Endothelial cell of umbilical vein (primary cell): ENCODE results near the gene F2. TPM values are rescaled to one million over a fixed set of nuclear protein-coding genes. Genes with fewer than 3 reads are reported as not detected.

Experiments used
- BruUV-seq: library from RNA; stranded (reverse); fragments of 400-500 nt; replicated peaks from 2 replicates; lab custom pipeline; 2021; lab: Mats Ljungman, UMichigan
- CTCF ChIA-PET: fragments of 300-600, 350-600 bp; sonication (Branson Sonifier 250); formaldehyde crosslinking; loops from one replicate; lab custom pipeline; 2021; ENCODE audit warnings: antibody characterized with exemption, inconsistent platforms; lab: Charles Lee
- POLR2A ChIA-PET: fragments of 300-600, 350-600 bp; sonication (Branson Sonifier 250); formaldehyde crosslinking; loops from one replicate; lab custom pipeline; 2021; ENCODE audit warnings: antibody characterized with exemption, inconsistent platforms; lab: Charles Lee
- DNase-seq: peaks from one replicate; pipeline ENCODE4 v3.0.0-alpha.2; 2011; ENCODE audit warnings: low read depth, low spot score
- FAIRE-seq: peaks from 2 replicates; lab custom pipeline; 2011; peaks lifted over from hg19 to GRCh38; lab: Jason Lieb, UNC
- H2AFZ ChIP-seq: 2 replicates; pipeline ENCODE4 v1.6.0; 2012; ENCODE audit warnings: low read depth, low read length, control low read depth, inconsistent platforms
- H3K27ac ChIP-seq: 2 replicates; pipeline ENCODE4 v1.5.1; 2011; ENCODE audit warnings: low read depth, mild to moderate bottlenecking, control low read depth, low read length, moderate library complexity; ENCODE audit not compliant: insufficient read depth
- H3K27me3 ChIP-seq, 2 experiments: 2 replicates each; pipeline versions ENCODE4 v1.6.0 to v1.6.1; 2011; ENCODE audit warnings: low read length in 2 of 2, mixed read lengths in 1 of 2; ENCODE audit not compliant: control insufficient read depth in 2 of 2, insufficient read depth in 2 of 2
- H3K36me3 ChIP-seq, 2 experiments: 2 replicates in 1 of 2; 3 replicates in 1 of 2; pipeline ENCODE4 v1.5.1; 2011; ENCODE audit warnings: low read length in 2 of 2, mild to moderate bottlenecking in 1 of 2, moderate library complexity in 1 of 2; ENCODE audit not compliant: control insufficient read depth in 2 of 2, insufficient read depth in 2 of 2; ENCODE audit errors: extremely low read depth in 1 of 2
- H3K4me1 ChIP-seq: 3 replicates; pipeline ENCODE4 v1.5.1; 2011; ENCODE audit warnings: mild to moderate bottlenecking, low read length; ENCODE audit not compliant: control insufficient read depth, insufficient read depth; ENCODE audit errors: extremely low read depth
- H3K4me2 ChIP-seq: 2 replicates; pipeline ENCODE4 v1.6.1; 2011; ENCODE audit warnings: low read length, control low read depth, mixed read lengths; ENCODE audit not compliant: insufficient read depth
- H3K4me3 ChIP-seq, 3 experiments: fragments of 200-600 bp in 1 of 3; sonication (generic), shearing (Covaris generic) in 1 of 3; replicated peaks in 1 of 3; 2 replicates each; pipeline ENCODE4 v1.5.1; 2011 to 2016; ENCODE audit warnings: control low read depth in 3 of 3, low read length in 3 of 3, mild to moderate bottlenecking in 2 of 3, inconsistent platforms in 1 of 3, low read depth in 1 of 3, moderate library complexity in 1 of 3; ENCODE audit not compliant: insufficient read depth in 1 of 3
- H3K79me2 ChIP-seq: 2 replicates; pipeline ENCODE4 v1.6.0; 2012; ENCODE audit warnings: low read length, inconsistent platforms; ENCODE audit not compliant: control insufficient read depth, insufficient read depth
- H3K9ac ChIP-seq: replicated peaks from 2 replicates; pipeline ENCODE3; 2011; ENCODE audit warnings: low read length, control low read depth; ENCODE audit not compliant: insufficient read depth; ENCODE audit errors: extremely low read depth
- H3K9me1 ChIP-seq: replicated peaks from 3 replicates; pipeline ENCODE4 v1.6.0; 2011; ENCODE audit warnings: mild to moderate bottlenecking, low read length; ENCODE audit not compliant: control insufficient read depth, insufficient read depth; ENCODE audit errors: extremely low read depth
- H3K9me3 ChIP-seq: replicated peaks from 2 replicates; pipeline ENCODE4 v1.5.1; 2012; ENCODE audit warnings: low read length, inconsistent platforms; ENCODE audit not compliant: control insufficient read depth, insufficient read depth
- H4K20me1 ChIP-seq: replicated peaks from 2 replicates; pipeline ENCODE3; 2011; ENCODE audit warnings: mild to moderate bottlenecking, low read length; ENCODE audit not compliant: control insufficient read depth, insufficient read depth; ENCODE audit errors: extremely low read depth
- CTCF ChIP-seq, 2 donors: IDR thresholded peaks; 1 replicate in 1 of 2; 2 replicates in 1 of 2; pipeline ENCODE4 v1.5.1; 2011; ENCODE audit warnings: low read length in 2 of 2, mild to moderate bottlenecking in 2 of 2, moderate library complexity in 2 of 2, control low read depth in 1 of 2, inconsistent platforms in 1 of 2, low read depth in 1 of 2; ENCODE audit not compliant: insufficient read depth in 1 of 2; ENCODE audit errors: extremely low read depth in 1 of 2
- EZH2 ChIP-seq: IDR thresholded peaks from 2 replicates; pipeline ENCODE4 v1.6.1; 2012; ENCODE audit warnings: borderline replicate concordance, low read depth, mild to moderate bottlenecking, moderate library complexity, low read length, inconsistent platforms; ENCODE audit not compliant: severe bottlenecking
- FOS ChIP-seq: IDR thresholded peaks from 2 replicates; pipeline ENCODE4 v1.6.1; 2011; ENCODE audit warnings: mild to moderate bottlenecking, low read length, moderate library complexity, borderline replicate concordance; ENCODE audit not compliant: insufficient read depth
- GATA2 ChIP-seq: IDR thresholded peaks from 2 replicates; pipeline ENCODE4 v1.7.0; 2011; ENCODE audit warnings: low read depth, mild to moderate bottlenecking, moderate library complexity, mixed read lengths, low read length; ENCODE audit not compliant: insufficient read length, insufficient read depth
- JUN ChIP-seq: IDR thresholded peaks from 2 replicates; pipeline ENCODE4 v1.6.1; 2011; ENCODE audit warnings: borderline replicate concordance, low read depth; ENCODE audit not compliant: insufficient read length, insufficient read depth
- MAX ChIP-seq: IDR thresholded peaks from 2 replicates; pipeline ENCODE4 v1.6.1; 2011; ENCODE audit not compliant: insufficient read depth, insufficient read length
- MYC ChIP-seq: IDR thresholded peaks from one replicate; pipeline ENCODE4 v1.6.1; 2011; ENCODE audit warnings: mild to moderate bottlenecking, low read depth, low read length
- POLR2A ChIP-seq: IDR thresholded peaks from 2 replicates; pipeline ENCODE4 v1.6.1; 2012; ENCODE audit warnings: low read depth, mild to moderate bottlenecking, control low read depth, low read length
- POLR2AphosphoS5 ChIP-seq: IDR thresholded peaks from 2 replicates; pipeline ENCODE4 v1.6.1; 2012; ENCODE audit warnings: low read depth, mild to moderate bottlenecking, control low read depth, low read length, moderate library complexity; ENCODE audit not compliant: insufficient read depth
- dilution Hi-C: fragments of 300-500 bp; cut with MboI; formaldehyde crosslinking; loops from one replicate; pipeline ENCODE4 v1.15.0; 2019; ENCODE audit warnings: low sequenced_read_pairs; ENCODE audit not compliant: extremely low pct_ligation_motif_present
- intact Hi-C: fragments of 100-400 bp; cut with micrococcal nuclease; formaldehyde crosslinking; loops from one replicate; pipeline ENCODE4 v1.10.0; 2022
- polyA plus RNA-seq, 4 experiments: library from polyadenylated mRNA; depleted of rRNA in 3 of 4; stranded (reverse) in 3 of 4; unstranded in 1 of 4; fragments of >200 nt; gene quantifications; 2 replicates each; pipeline versions ENCODE4 v1.2.1 to v1.2.3, GENCODE V29; 2011 to 2012; ENCODE audit warnings: missing spikeins in 1 of 4
- total RNA-seq: library from RNA; stranded (reverse); gene quantifications from 2 replicates; pipeline ENCODE4 v1.2.3, GENCODE V29; 2021

F2 gene
- total and polyA plus RNA-seq, 2 donors (not counting 3 experiments of a cell fraction or from before 2014, with no cell fraction given) = 0.04 TPM; not detected in 1

GRCh38 chr11:46727952-46728658 is 9.1 kb downstream of the F2 start:
- Histone ChIP-seq H3K36me3 (no peaks in the 10 kb centered on the region), H3K4me3 (no peak overlapping the region), H3K9me1 (no peaks in the 10 kb centered on the region), H3K79me2 (no peaks in the 10 kb centered on the region), H3K9me3 (no peaks in the 10 kb centered on the region), H3K9ac (no peak overlapping the region), H3K27me3 (no peaks in the 10 kb centered on the region), H3K4me2 (no peak overlapping the region), H3K4me1 (no peaks in the 10 kb centered on the region), H4K20me1 (no peaks in the 10 kb centered on the region), H3K27ac (no peak overlapping the region), H2AFZ (no peak overlapping the region)
- no peak for TF ChIP-seq POLR2AphosphoS5
- TF ChIP-seq MYC = no peak
- TF ChIP-seq CTCF (IDR thresholded peaks at IDR 0.05; ENCODE audit: extremely low read depth in 1 of 2, insufficient read depth in 1 of 2, low read depth in 1 of 2, low read length in 2 of 2) = no peak
- TF ChIP-seq FOS = no peak
- no peak for TF ChIP-seq JUN
- no peak for TF ChIP-seq POLR2A
- no peak for TF ChIP-seq EZH2
- no peak for TF ChIP-seq GATA2
- TF ChIP-seq MAX = no peak
- BruUV-seq = no TSS peak
- intact Hi-C loops = no loop called here
- ChIA-PET POLR2A (no interaction called here), CTCF (no interaction called here)
- dilution Hi-C loops = no loop called here
- FAIRE-seq (no peak), DNase-seq (no peak)
